SK-N-MC (cell line): ENCODE measurements around the gene FKBP7.

Experiments used
- EZH2 ChIP-seq: fragments of 200-600 bp; sonication (generic); IDR thresholded peaks from one replicate; pipeline ENCODE4 v1.6.1; 2017; ENCODE audit warnings: antibody characterized with exemption
- FOXP2 ChIP-seq: optimal IDR thresholded peaks from 2 replicates; pipeline ENCODE3; 2011; ENCODE audit warnings: mild to moderate bottlenecking, moderate library complexity; ENCODE audit not compliant: insufficient read depth; ENCODE audit errors: extremely low read length, control extremely low read depth
- POLR2AphosphoS5 ChIP-seq: IDR thresholded peaks from 2 replicates; pipeline ENCODE4 v1.6.1; 2012; ENCODE audit warnings: mild to moderate bottlenecking, low read depth, low read length, borderline replicate concordance

DNA sequence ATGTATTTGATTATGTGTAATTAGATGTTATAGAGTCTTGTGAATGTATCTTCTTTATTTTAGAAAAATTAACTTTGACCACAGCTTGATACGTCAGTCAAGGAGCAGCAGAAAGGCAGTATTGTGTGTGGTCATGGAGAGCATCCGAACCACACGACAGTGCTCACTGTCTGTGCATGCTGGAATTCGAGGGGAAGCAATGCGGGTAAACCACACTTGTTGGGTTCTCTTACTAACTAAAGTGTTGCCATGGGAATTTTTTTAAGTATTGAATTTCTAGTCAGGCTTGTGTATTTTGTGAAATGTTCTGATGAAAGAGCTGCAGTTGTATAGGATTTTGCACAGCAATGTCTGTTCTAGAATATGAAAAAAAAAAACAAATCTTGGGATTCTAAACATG, 22.5 kb downstream of the FKBP7 start:
- TF ChIP-seq POLR2AphosphoS5: no peak
- TF ChIP-seq EZH2: no peak
- TF ChIP-seq FOXP2: no peak
